D721Med (cell line): Measurements from ENCODE around the gene SLC8B1.

Source experiments
- DNase-seq: peaks from one replicate; pipeline ENCODE4 v3.0.0; 2011; ENCODE audit warnings: low spot score; ENCODE audit not compliant: insufficient read length
- FAIRE-seq: peaks from 2 replicates; lab custom pipeline; 2011; peaks lifted over from hg19 to GRCh38; lab: Jason Lieb, UNC
- CTCF ChIP-seq: IDR thresholded peaks from 2 replicates; pipeline ENCODE4 v1.5.1; 2012; ENCODE audit warnings: mild to moderate bottlenecking, control low read depth; ENCODE audit not compliant: insufficient read depth; ENCODE audit errors: missing control alignments

Gene SLC8B1

GRCh38 chr12:113298472-113298817 is 36.5 kb downstream of the SLC8B1 start:
- DNase-seq (no peak), FAIRE-seq (no peak)

GRCh38 chr12:113297621-113298471 is 37.1 kb downstream of the SLC8B1 start:
- no peak for FAIRE-seq

More at GRCh38 chr12:113298472-113298817, 36.5 kb downstream of the SLC8B1 start:
- TF ChIP-seq CTCF: no peak

DNA sequence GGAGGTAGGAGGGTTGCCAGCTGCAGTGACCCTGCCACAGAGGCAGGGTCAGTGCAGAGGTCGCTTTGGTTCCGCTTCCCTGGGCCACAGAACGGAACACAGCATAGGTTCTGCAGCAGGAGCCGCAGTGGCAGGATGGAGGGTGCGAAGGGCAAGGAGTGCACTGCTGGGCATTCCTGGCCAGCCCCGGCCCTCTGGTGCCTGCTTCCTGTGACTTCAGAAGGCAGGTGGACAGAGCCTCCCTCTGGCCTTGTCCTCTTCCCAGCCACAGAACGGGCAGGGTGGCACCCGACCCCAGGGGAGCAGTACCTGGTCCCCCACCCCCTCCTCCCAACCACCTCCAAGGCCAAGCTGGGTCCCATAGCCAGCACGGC is 37.7 kb downstream of the SLC8B1 start:
- DNase-seq: no peak
- no peak for FAIRE-seq
- no peak for TF ChIP-seq CTCF

More at GRCh38 chr12:113297621-113298471, 37.1 kb downstream of the SLC8B1 start:
- no peak for TF ChIP-seq CTCF
- no peak for DNase-seq

DNA sequence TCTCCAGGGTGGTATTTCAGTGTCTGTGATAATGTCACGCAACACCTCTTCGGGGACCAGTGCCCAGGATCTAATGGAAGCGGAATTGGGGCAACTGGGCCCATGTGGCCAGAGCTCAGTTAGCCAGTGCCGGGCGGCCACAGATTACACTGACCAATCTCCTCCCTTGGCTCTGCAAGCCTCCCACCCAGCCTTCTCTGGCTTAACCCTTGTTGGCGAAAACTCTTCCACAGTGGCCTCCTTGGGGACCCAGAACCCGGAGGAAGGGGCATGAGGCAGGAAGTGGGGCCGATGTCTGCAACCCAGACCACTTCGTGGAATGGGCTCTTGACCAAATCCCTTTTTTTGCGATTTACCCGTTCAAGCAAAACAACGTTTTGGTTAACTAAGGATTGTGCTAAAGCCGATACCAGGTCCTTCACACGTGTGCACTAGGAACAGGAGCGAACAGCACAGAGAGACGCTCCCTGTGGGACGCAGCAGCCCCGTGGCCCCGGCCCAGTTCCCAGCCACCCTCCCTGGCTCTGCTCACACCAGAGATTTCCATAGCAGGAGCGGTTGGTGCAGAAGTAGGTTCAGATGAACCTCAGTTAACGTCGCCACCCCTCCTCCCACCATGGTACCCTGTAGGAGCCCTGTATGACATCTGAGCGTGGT is 38.2 kb downstream of the SLC8B1 start:
- DNase-seq (no peak), FAIRE-seq (no peak)
- TF ChIP-seq CTCF: no peak

GRCh38 chr12:113295886-113296556 is 38.9 kb downstream of the SLC8B1 start:
- no peak for TF ChIP-seq CTCF
- FAIRE-seq (no peak), DNase-seq (no peak)

GRCh38 chr12:113293100-113293499 is 41.8 kb downstream of the SLC8B1 start:
- DNase-seq (no peak), FAIRE-seq (no peak)
- TF ChIP-seq CTCF: no peak

DNA sequence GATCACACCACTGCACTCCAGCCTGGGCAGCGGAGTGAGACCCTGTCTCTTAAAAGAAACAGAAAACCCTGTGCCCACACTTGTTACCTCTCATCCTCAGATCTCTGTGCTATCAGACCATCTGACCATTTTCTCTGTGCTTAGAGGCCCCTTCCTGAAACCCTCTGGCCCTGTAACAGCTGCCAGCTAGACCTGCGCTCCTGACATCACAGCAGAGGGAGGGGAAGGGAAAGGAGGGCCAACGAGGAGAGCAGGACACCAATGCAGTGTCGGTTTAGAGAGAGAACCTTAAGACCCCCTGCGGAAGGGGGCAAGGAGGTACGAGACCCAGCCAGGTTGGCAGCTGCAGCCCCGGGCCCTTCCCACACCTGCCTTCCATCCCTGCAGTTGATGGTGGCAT is 42.4 kb downstream of the SLC8B1 start:
- no peak for DNase-seq
- TF ChIP-seq CTCF: no peak
- FAIRE-seq: no peak
